Uterus (tissue), 2 donors: ENCODE results near the gene RAB40C.

ENCODE experiments used
- POLR2A ChIP-seq, 2 donors: fragments of 450-650 bp; IDR thresholded peaks; one replicate each; pipeline ENCODE4 v1.6.1; 2016; ENCODE audit warnings: antibody characterized with exemption in 2 of 2, mild to moderate bottlenecking in 1 of 2, moderate library complexity in 1 of 2
- TF ChIP-seq, protein P1 (sequence below), 4 experiments: fragments of 200-600 bp in 2 of 4; fragments of 450-650 bp in 2 of 4; sonication (generic) in 2 of 4; IDR thresholded peaks; one replicate each; pipeline ENCODE4 v1.5.1; 2016 to 2019; ENCODE audit warnings: antibody characterized with exemption in 4 of 4, mild to moderate bottlenecking in 2 of 4, moderate library complexity in 1 of 4

DNA sequence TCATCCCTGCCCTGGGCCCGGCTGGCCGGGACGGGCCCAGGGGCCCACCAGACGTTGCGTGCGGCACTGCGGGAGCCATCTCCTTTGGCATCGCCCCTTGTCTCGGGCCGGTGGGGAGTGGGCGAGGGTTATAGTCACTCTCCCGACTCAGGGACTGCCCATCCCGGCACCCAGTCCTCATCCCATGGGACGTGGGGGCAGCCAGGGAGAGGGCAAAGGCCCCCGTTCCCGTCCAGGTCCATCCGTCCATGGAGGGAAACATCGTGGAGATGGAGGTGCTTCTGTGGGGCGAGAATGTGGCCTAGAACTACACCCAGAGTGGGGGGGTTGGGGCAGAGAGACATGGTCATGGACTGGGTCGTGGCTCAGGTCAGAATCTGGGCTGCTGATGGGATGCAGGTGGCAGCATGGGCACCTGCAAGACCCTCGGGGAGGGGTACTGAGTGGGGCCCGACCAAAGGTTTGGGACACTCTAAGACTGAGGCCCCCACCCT lies 56.9 kb downstream of the RAB40C start:
- TF ChIP-seq, protein P1, sequence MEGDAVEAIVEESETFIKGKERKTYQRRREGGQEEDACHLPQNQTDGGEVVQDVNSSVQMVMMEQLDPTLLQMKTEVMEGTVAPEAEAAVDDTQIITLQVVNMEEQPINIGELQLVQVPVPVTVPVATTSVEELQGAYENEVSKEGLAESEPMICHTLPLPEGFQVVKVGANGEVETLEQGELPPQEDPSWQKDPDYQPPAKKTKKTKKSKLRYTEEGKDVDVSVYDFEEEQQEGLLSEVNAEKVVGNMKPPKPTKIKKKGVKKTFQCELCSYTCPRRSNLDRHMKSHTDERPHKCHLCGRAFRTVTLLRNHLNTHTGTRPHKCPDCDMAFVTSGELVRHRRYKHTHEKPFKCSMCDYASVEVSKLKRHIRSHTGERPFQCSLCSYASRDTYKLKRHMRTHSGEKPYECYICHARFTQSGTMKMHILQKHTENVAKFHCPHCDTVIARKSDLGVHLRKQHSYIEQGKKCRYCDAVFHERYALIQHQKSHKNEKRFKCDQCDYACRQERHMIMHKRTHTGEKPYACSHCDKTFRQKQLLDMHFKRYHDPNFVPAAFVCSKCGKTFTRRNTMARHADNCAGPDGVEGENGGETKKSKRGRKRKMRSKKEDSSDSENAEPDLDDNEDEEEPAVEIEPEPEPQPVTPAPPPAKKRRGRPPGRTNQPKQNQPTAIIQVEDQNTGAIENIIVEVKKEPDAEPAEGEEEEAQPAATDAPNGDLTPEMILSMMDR (IDR thresholded peaks at IDR 0.05), result no peak
- no peak for TF ChIP-seq POLR2A (IDR thresholded peaks at IDR 0.05)
